AG04450 (cell line): ENCODE measurements around the gene RASGRP4. TPM values are rescaled to one million over a fixed set of nuclear protein-coding genes. Genes with fewer than 3 reads are reported as not detected.

Source experiments
- CTCF ChIA-PET: fragments of 300-600, 350-600 bp; formaldehyde crosslinking; extraction: SDS; loops from one replicate; lab custom pipeline; 2022; ENCODE audit warnings: antibody characterized with exemption, inconsistent platforms; lab: Charles Lee
- POLR2A ChIA-PET: fragments of 350-600 bp; formaldehyde crosslinking; extraction: SDS; loops from one replicate; lab custom pipeline; 2021; ENCODE audit warnings: antibody characterized with exemption, inconsistent platforms; lab: Yijun Ruan, JAX
- DNase-seq: peaks from one replicate; pipeline ENCODE4 v3.0.0-alpha.2; 2011; ENCODE audit warnings: low read depth, low spot score
- H3K27ac ChIP-seq: one replicate; pipeline ENCODE4 v1.5.1; 2012; ENCODE audit warnings: low read depth, low read length, control low read depth
- H3K27me3 ChIP-seq: one replicate; pipeline ENCODE4 v1.6.0; 2012; ENCODE audit warnings: low read length; ENCODE audit not compliant: control insufficient read depth, insufficient read depth
- H3K4me3 ChIP-seq: 2 replicates; pipeline ENCODE4 v1.5.1; 2011; ENCODE audit warnings: mild to moderate bottlenecking, low read depth, low read length, control low read depth
- H3K9me3 ChIP-seq: 2 replicates; pipeline ENCODE4 v1.5.1; 2012; ENCODE audit warnings: low read length; ENCODE audit not compliant: control insufficient read depth, insufficient read depth
- CTCF ChIP-seq: IDR thresholded peaks from 2 replicates; pipeline ENCODE4 v1.5.1; 2011; ENCODE audit warnings: low read depth, low read length, control low read depth, inconsistent platforms
- polyA plus RNA-seq: library from polyadenylated mRNA; depleted of rRNA; stranded (reverse); fragments of >200 nt; gene quantifications from 2 replicates; pipeline ENCODE4 v1.2.3, GENCODE V29; 2011

Gene RASGRP4
- polyA plus RNA-seq, 1 experiment, result not detected

GRCh38 chr19:38425222-38425809, 703 bp downstream of the RASGRP4 start:
- Histone ChIP-seq H3K27me3 (peaks cover 4% of the 10 kb centered on the region), H3K27ac (peak overlapping the region; percentile 11), H3K9me3 (no peaks in the 10 kb centered on the region; the same call in 1 of the 2 replicates), H3K4me3 (no peak overlapping the region)
- no peak for DNase-seq
- TF ChIP-seq CTCF, result no peak
- POLR2A ChIA-PET, result no interaction called here
- CTCF ChIA-PET, result interaction anchor here (0.9 kb wide), 1 partner anchor 23 kb away, joined by 5 read pairs; the partner anchor contains the start of gene FAM98C

GRCh38 chr19:38424272-38424671, 1.7 kb downstream of the RASGRP4 start:
- POLR2A ChIA-PET, result no interaction called here

GRCh38 chr19:38422438-38422837, 3.6 kb downstream of the RASGRP4 start:
- no peak for TF ChIP-seq CTCF
- Histone ChIP-seq H3K27me3 (peaks cover 23% of the 10 kb centered on the region), H3K27ac (no peak overlapping the region), H3K9me3 (no peaks in the 10 kb centered on the region; the same call in 1 of the 2 replicates), H3K4me3 (no peak overlapping the region)
- CTCF ChIA-PET, result no interaction called here
- POLR2A ChIA-PET, result no interaction called here
- DNase-seq, result no peak

More at GRCh38 chr19:38424272-38424671, 1.7 kb downstream of the RASGRP4 start:
- no peaks in the 10 kb centered on the region; the same call in 1 of the 2 replicates for H3K9me3 ChIP-seq
- CTCF ChIA-PET, result no interaction called here
- H3K27me3 ChIP-seq, result peaks cover 9% of the 10 kb centered on the region
- TF ChIP-seq CTCF, result no peak
- H3K27ac ChIP-seq, result no peak overlapping the region
- DNase-seq, result no peak
- H3K4me3 ChIP-seq, result no peak overlapping the region

GRCh38 chr19:38421856-38422255, 4.2 kb downstream of the RASGRP4 start:
- no peak for DNase-seq
- Histone ChIP-seq H3K9me3 (no peaks in the 10 kb centered on the region; the same call in 1 of the 2 replicates), H3K27me3 (peaks cover 29% of the 10 kb centered on the region), H3K4me3 (no peak overlapping the region), H3K27ac (no peak overlapping the region)
- CTCF ChIA-PET, result no interaction called here
- TF ChIP-seq CTCF, result no peak
- POLR2A ChIA-PET, result no interaction called here

- Histone ChIP-seq H3K9me3 (no peaks in the 10 kb centered on the region; the same call in 1 of the 2 replicates), H3K27ac (no peak overlapping the region), H3K27me3 (peaks cover 29% of the 10 kb centered on the region), H3K4me3 (no peak overlapping the region)
- no peak for DNase-seq
- POLR2A ChIA-PET, result no interaction called here
- CTCF ChIA-PET, result interaction anchor here (0.5 to 0.9 kb wide), 2 partner anchors 18 to 702 kb away, joined by 3 to 4 read pairs; partner anchors contain the start of gene FAM98C
- no peak for TF ChIP-seq CTCF
These were observed 5.1 kb downstream of the RASGRP4 start for GRCh38 chr19:38420935-38421334.
